ENCODE results near the gene FTO.

The FTO gene

GRCh38 chr16:54059319-54059718 lies 355.4 kb downstream of the FTO start:
- no peak for TF ChIP-seq CTCF (IDR thresholded peaks at IDR 0.05)
- no peaks in the 10 kb centered on the region for H3K36me3 ChIP-seq
- H3K4me3 ChIP-seq (ENCODE audit: low read depth in 1 of 2, low read length in 1 of 2) = no peak overlapping the region
- H3K27ac ChIP-seq = no peak overlapping the region
- H3K4me1 ChIP-seq (ENCODE audit: control insufficient read depth in 1 of 2, insufficient read depth in 1 of 2, low read depth in 1 of 2, low read length in 1 of 2) = no peaks in the 10 kb centered on the region
- no peaks in the 10 kb centered on the region for H3K9me3 ChIP-seq
- no peaks in the 10 kb centered on the region for H3K27me3 ChIP-seq

GRCh38 chr16:54060599-54061421 lies 356.9 kb downstream of the FTO start:
- Histone ChIP-seq H3K9me3 (no peaks in the 10 kb centered on the region), H3K27me3 (no peaks in the 10 kb centered on the region), H3K36me3 (no peaks in the 10 kb centered on the region), H3K27ac (no peak overlapping the region), H3K4me3 (ENCODE audit: low read depth in 1 of 2, low read length in 1 of 2) (no peak overlapping the region), H3K4me1 (ENCODE audit: control insufficient read depth in 1 of 2, insufficient read depth in 1 of 2, low read depth in 1 of 2, low read length in 1 of 2) (no peaks in the 10 kb centered on the region)
- no peak for TF ChIP-seq CTCF (IDR thresholded peaks at IDR 0.05)

- Histone ChIP-seq H3K27ac (no peak overlapping the region), H3K4me3 (ENCODE audit: low read depth in 1 of 2, low read length in 1 of 2) (no peak overlapping the region), H3K27me3 (no peaks in the 10 kb centered on the region), H3K36me3 (no peaks in the 10 kb centered on the region), H3K4me1 (ENCODE audit: control insufficient read depth in 1 of 2, insufficient read depth in 1 of 2, low read depth in 1 of 2, low read length in 1 of 2) (no peaks in the 10 kb centered on the region), H3K9me3 (no peaks in the 10 kb centered on the region)
- no peak for TF ChIP-seq CTCF (IDR thresholded peaks at IDR 0.05)
Measured at GRCh38 chr16:54061454-54061853, 357.5 kb downstream of the FTO start.

- no peak for TF ChIP-seq CTCF (IDR thresholded peaks at IDR 0.05)
- H3K27me3 ChIP-seq = no peaks in the 10 kb centered on the region
- H3K4me3 ChIP-seq (ENCODE audit: low read depth in 1 of 2, low read length in 1 of 2) = no peak overlapping the region
- H3K4me1 ChIP-seq (ENCODE audit: control insufficient read depth in 1 of 2, insufficient read depth in 1 of 2, low read depth in 1 of 2, low read length in 1 of 2) = no peaks in the 10 kb centered on the region
- no peak overlapping the region for H3K27ac ChIP-seq
- no peaks in the 10 kb centered on the region for H3K36me3 ChIP-seq
- H3K9me3 ChIP-seq = no peaks in the 10 kb centered on the region
Measured at GRCh38 chr16:54062361-54063278, 358.7 kb downstream of the FTO start.

- Histone ChIP-seq H3K4me3 (ENCODE audit: low read depth in 1 of 2, low read length in 1 of 2) (no peak overlapping the region), H3K27ac (no peak overlapping the region), H3K4me1 (ENCODE audit: control insufficient read depth in 1 of 2, insufficient read depth in 1 of 2, low read depth in 1 of 2, low read length in 1 of 2) (no peaks in the 10 kb centered on the region), H3K27me3 (no peaks in the 10 kb centered on the region), H3K36me3 (no peaks in the 10 kb centered on the region), H3K9me3 (no peaks in the 10 kb centered on the region)
- TF ChIP-seq CTCF (IDR thresholded peaks at IDR 0.05) = no peak
Measured at GRCh38 chr16:54063279-54063773, 359.4 kb downstream of the FTO start.

All from neutrophil (primary cell).